OCI-LY7 (cell line): ENCODE measurements around the gene GEMIN2. TPM values are rescaled to one million over a fixed set of nuclear protein-coding genes. Genes with fewer than 3 reads are reported as not detected.

Experiments used
- BruUV-seq: library from RNA; stranded (reverse); fragments of 400-500 nt; replicated peaks from 2 replicates; lab custom pipeline; 2021; lab: Mats Ljungman, UMichigan
- CTCF ChIA-PET: fragments of 300-600 bp; sonication (Branson Sonifier 250); formaldehyde crosslinking; loops from one replicate; lab custom pipeline; 2022; ENCODE audit warnings: antibody characterized with exemption; ENCODE audit not compliant: unreplicated experiment; lab: Charles Lee
- POLR2A ChIA-PET: fragments of 300-600 bp; sonication (Branson Sonifier 250); formaldehyde crosslinking; loops from one replicate; lab custom pipeline; 2022; ENCODE audit warnings: antibody characterized with exemption; lab: Charles Lee
- DNase-seq: peaks from one replicate; pipeline ENCODE4 v3.0.0-alpha.2; 2015; ENCODE audit warnings: low spot score
- H2AFZ ChIP-seq: fragments of 200-600 bp; sonication (generic), shearing (Covaris generic); 2 replicates; pipeline ENCODE4 v1.6.1; 2014; ENCODE audit warnings: mild to moderate bottlenecking, antibody characterized with exemption, low read length, moderate library complexity
- H3K27ac ChIP-seq: fragments of 200-600 bp; sonication (generic); 2 replicates; pipeline ENCODE4 v1.5.1; 2014; ENCODE audit warnings: mixed run types, low read depth, mild to moderate bottlenecking, moderate library complexity, low read length, inconsistent platforms; ENCODE audit not compliant: poor library complexity, severe bottlenecking
- H3K36me3 ChIP-seq: fragments of 200-600 bp; sonication (generic); 2 replicates; pipeline ENCODE4 v1.6.1; 2014; ENCODE audit warnings: mild to moderate bottlenecking, antibody characterized with exemption, low read length, moderate library complexity, mixed read lengths; ENCODE audit not compliant: insufficient read depth
- H3K4me1 ChIP-seq: fragments of 200-600 bp; sonication (generic); 2 replicates; pipeline ENCODE4 v1.5.1; 2014; ENCODE audit warnings: mild to moderate bottlenecking, low read length; ENCODE audit not compliant: insufficient read depth, poor library complexity, severe bottlenecking
- H3K4me2 ChIP-seq: fragments of 200-600 bp; sonication (generic); 2 replicates; pipeline ENCODE4 v1.6.1; 2014; ENCODE audit warnings: mild to moderate bottlenecking, low read length
- H3K4me3 ChIP-seq: fragments of 200-600 bp; sonication (generic); 2 replicates; pipeline ENCODE4 v1.5.1; 2014; ENCODE audit warnings: mild to moderate bottlenecking, low read depth, low read length; ENCODE audit not compliant: poor library complexity, severe bottlenecking
- H3K79me2 ChIP-seq: fragments of 200-600 bp; sonication (generic); 2 replicates; pipeline ENCODE4 v1.6.1; 2016; ENCODE audit warnings: low read depth, mild to moderate bottlenecking, low read length, moderate library complexity, mixed read lengths; ENCODE audit not compliant: insufficient read depth
- H3K9me2 ChIP-seq: fragments of 200-600 bp; sonication (generic); 2 replicates; pipeline ENCODE4 v1.6.1; 2016; ENCODE audit warnings: mild to moderate bottlenecking, low read length, mixed read lengths; ENCODE audit not compliant: insufficient read depth
- H3K9me3 ChIP-seq: fragments of 200-600 bp; sonication (generic); 2 replicates; pipeline ENCODE4 v1.6.1; 2014; ENCODE audit warnings: mild to moderate bottlenecking, mixed run types, low read length, mixed read lengths
- H4K20me1 ChIP-seq: fragments of 200-600 bp; sonication (generic); 2 replicates; pipeline ENCODE4 v1.6.1; 2014; ENCODE audit warnings: mild to moderate bottlenecking, antibody characterized with exemption, low read length, moderate library complexity, mixed read lengths; ENCODE audit not compliant: insufficient read depth
- EZH2phosphoT487 ChIP-seq: fragments of 200-600 bp; sonication (generic); IDR thresholded peaks from 2 replicates; pipeline ENCODE4 v1.6.1; 2018; ENCODE audit warnings: low read depth, borderline replicate concordance, mild to moderate bottlenecking, mixed run types, antibody characterized with exemption, low read length, moderate library complexity, mixed read lengths
- intact Hi-C: fragments of 100-400 bp; cut with micrococcal nuclease; formaldehyde crosslinking; loops from one replicate; pipeline ENCODE4 v1.10.0; 2022; ENCODE audit not compliant: unreplicated experiment
- total RNA-seq, 2 experiments: library from RNA; depleted of rRNA in 1 of 2; stranded (reverse); fragments of >200 nt in 1 of 2; shearing (Covaris generic) in 1 of 2; gene quantifications; 2 replicates each; pipeline ENCODE4 v1.2.3, GENCODE V29; 2014 to 2022
- TF ChIP-seq, protein P1 (sequence below): fragments of 200-600 bp; sonication (generic); conservative IDR thresholded peaks from 2 replicates; pipeline ENCODE4 v1.5.1; 2014; ENCODE audit warnings: mild to moderate bottlenecking, antibody characterized with exemption, low read length, moderate library complexity, mixed read lengths

Gene GEMIN2
- total RNA-seq, 2 experiments from 2014 or later: 46.2 to 53.4 TPM

- Histone ChIP-seq H3K4me1 (no peaks in the 10 kb centered on the region), H3K4me3 (no peak overlapping the region), H3K27ac (no peak overlapping the region), H3K36me3 (peaks cover 58% of the 10 kb centered on the region), H4K20me1 (no peaks in the 10 kb centered on the region), H3K9me2 (no peaks in the 10 kb centered on the region), H3K9me3 (no peaks in the 10 kb centered on the region), H3K79me2 (no peaks in the 10 kb centered on the region), H3K4me2 (no peak overlapping the region), H2AFZ (no peak overlapping the region)
- no peak for DNase-seq
- TF ChIP-seq EZH2phosphoT487: no peak
- TF ChIP-seq, protein P1, sequence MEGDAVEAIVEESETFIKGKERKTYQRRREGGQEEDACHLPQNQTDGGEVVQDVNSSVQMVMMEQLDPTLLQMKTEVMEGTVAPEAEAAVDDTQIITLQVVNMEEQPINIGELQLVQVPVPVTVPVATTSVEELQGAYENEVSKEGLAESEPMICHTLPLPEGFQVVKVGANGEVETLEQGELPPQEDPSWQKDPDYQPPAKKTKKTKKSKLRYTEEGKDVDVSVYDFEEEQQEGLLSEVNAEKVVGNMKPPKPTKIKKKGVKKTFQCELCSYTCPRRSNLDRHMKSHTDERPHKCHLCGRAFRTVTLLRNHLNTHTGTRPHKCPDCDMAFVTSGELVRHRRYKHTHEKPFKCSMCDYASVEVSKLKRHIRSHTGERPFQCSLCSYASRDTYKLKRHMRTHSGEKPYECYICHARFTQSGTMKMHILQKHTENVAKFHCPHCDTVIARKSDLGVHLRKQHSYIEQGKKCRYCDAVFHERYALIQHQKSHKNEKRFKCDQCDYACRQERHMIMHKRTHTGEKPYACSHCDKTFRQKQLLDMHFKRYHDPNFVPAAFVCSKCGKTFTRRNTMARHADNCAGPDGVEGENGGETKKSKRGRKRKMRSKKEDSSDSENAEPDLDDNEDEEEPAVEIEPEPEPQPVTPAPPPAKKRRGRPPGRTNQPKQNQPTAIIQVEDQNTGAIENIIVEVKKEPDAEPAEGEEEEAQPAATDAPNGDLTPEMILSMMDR: no peak
- ChIA-PET CTCF (no interaction called here), POLR2A (no interaction called here)
- BruUV-seq: no TSS peak
- intact Hi-C loops: no loop called here
These were observed 44.2 kb upstream of the GEMIN2 start for GRCh38 chr14:39069923-39070322.

DNA sequence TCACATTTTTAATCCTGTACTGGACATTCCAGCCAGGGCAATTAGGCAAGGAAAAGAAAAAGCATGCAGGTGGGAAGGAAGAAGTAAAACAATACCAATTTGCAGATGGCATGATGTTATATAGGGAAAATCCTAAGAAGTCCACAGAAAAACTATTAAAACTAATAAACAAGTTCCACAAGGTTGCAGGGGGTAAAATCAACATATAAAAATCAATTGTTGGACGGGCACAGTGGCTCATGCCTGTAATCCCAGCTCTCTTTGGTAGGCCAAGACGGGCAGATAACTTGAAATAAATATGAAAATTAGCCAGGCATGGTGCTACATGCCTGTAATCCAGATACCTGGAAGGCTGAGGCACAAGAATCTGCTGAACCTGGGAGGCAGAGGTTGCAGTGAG lies 43.0 kb upstream of the GEMIN2 start:
- H3K79me2 ChIP-seq: no peaks in the 10 kb centered on the region
- intact Hi-C loops: no loop called here
- no peak for DNase-seq
- ChIA-PET CTCF (no interaction called here), POLR2A (no interaction called here)
- no peaks in the 10 kb centered on the region for H3K4me1 ChIP-seq
- H3K9me3 ChIP-seq: no peaks in the 10 kb centered on the region
- H3K36me3 ChIP-seq: peaks cover 62% of the 10 kb centered on the region
- H3K4me2 ChIP-seq: no peak overlapping the region
- H3K27ac ChIP-seq: no peak overlapping the region
- BruUV-seq: no TSS peak
- no peak overlapping the region for H3K4me3 ChIP-seq
- no peak overlapping the region for H2AFZ ChIP-seq
- no peak for TF ChIP-seq EZH2phosphoT487
- TF ChIP-seq, protein P1: no peak
- no peaks in the 10 kb centered on the region for H4K20me1 ChIP-seq
- no peaks in the 10 kb centered on the region for H3K9me2 ChIP-seq

GRCh38 chr14:39080886-39081285 lies 33.2 kb upstream of the GEMIN2 start:
- Histone ChIP-seq H3K4me2 (no peak overlapping the region), H3K9me2 (no peaks in the 10 kb centered on the region), H3K27ac (no peak overlapping the region), H4K20me1 (no peaks in the 10 kb centered on the region), H3K9me3 (no peaks in the 10 kb centered on the region), H3K4me3 (no peak overlapping the region), H3K36me3 (peaks cover 53% of the 10 kb centered on the region), H3K4me1 (no peaks in the 10 kb centered on the region), H2AFZ (no peak overlapping the region), H3K79me2 (no peaks in the 10 kb centered on the region)
- no peak for DNase-seq
- CTCF ChIA-PET: no interaction called here
- no TSS peak for BruUV-seq
- intact Hi-C loops: no loop called here
- POLR2A ChIA-PET: interaction anchor here (0.7 to 1.8 kb wide), 5 partner anchors 10 to 43 kb away, joined by 3 to 6 read pairs (median 3); no protein-coding TSS in a partner anchor
- TF ChIP-seq, protein P1: no peak
- no peak for TF ChIP-seq EZH2phosphoT487
